Nephron (organoid): Measurements from ENCODE around the gene PXT1.
"Not testable (repeated sequence)": the region's sequence is repeated elsewhere in the genome, so short reads cannot be mapped to it uniquely, and the experiment has no call there.

ENCODE experiments used
- H3K27ac Mint-ChIP-seq, 3 experiments: 2 replicates each; pipeline ENCODE4 v1.8.0; 2020; ENCODE audit warnings: mixed read lengths in 3 of 3, mild to moderate bottlenecking in 2 of 3, moderate library complexity in 1 of 3
- H3K27me3 Mint-ChIP-seq: 2 replicates; pipeline ENCODE4 v1.8.0; 2021; ENCODE audit warnings: low read depth, mild to moderate bottlenecking, moderate library complexity, mixed read lengths
- H3K36me3 Mint-ChIP-seq: 2 replicates; pipeline ENCODE4 v1.8.0; 2020; ENCODE audit warnings: low read depth, mixed read lengths
- H3K4me1 Mint-ChIP-seq: 2 replicates; pipeline ENCODE4 v1.8.0; 2020; ENCODE audit warnings: mixed read lengths
- H3K4me3 Mint-ChIP-seq, 3 experiments: 2 replicates each; pipeline ENCODE4 v1.8.0; 2020; ENCODE audit warnings: mild to moderate bottlenecking in 3 of 3, mixed read lengths in 3 of 3, moderate library complexity in 2 of 3
- H3K9me3 Mint-ChIP-seq: 2 replicates; pipeline ENCODE4 v1.8.0; 2020; ENCODE audit warnings: mixed read lengths
- TF ChIP-seq, protein P1 (sequence below), 3 experiments: fragments of 200-600 bp; sonication (generic); IDR thresholded peaks; one replicate each; pipeline ENCODE4 v1.5.0; 2021; ENCODE audit warnings: antibody characterized with exemption in 3 of 3; ENCODE audit not compliant: unreplicated experiment in 3 of 3

The PXT1 gene

GRCh38 chr6:36459501-36459900, 16.8 kb upstream of the PXT1 start:
- Mint-ChIP-seq H3K36me3 (peaks cover 16% of the 10 kb centered on the region), H3K27ac (no peak overlapping the region), H3K27me3 (no peaks in the 10 kb centered on the region), H3K4me3 (no peak overlapping the region), H3K4me1 (peaks cover 5% of the 10 kb centered on the region), H3K9me3 (no peaks in the 10 kb centered on the region)
- TF ChIP-seq, protein P1, sequence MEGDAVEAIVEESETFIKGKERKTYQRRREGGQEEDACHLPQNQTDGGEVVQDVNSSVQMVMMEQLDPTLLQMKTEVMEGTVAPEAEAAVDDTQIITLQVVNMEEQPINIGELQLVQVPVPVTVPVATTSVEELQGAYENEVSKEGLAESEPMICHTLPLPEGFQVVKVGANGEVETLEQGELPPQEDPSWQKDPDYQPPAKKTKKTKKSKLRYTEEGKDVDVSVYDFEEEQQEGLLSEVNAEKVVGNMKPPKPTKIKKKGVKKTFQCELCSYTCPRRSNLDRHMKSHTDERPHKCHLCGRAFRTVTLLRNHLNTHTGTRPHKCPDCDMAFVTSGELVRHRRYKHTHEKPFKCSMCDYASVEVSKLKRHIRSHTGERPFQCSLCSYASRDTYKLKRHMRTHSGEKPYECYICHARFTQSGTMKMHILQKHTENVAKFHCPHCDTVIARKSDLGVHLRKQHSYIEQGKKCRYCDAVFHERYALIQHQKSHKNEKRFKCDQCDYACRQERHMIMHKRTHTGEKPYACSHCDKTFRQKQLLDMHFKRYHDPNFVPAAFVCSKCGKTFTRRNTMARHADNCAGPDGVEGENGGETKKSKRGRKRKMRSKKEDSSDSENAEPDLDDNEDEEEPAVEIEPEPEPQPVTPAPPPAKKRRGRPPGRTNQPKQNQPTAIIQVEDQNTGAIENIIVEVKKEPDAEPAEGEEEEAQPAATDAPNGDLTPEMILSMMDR (IDR thresholded peaks at IDR 0.05; ENCODE audit: unreplicated experiment in 3 of 3), result no peak

- Mint-ChIP-seq H3K4me1 (peaks cover 5% of the 10 kb centered on the region), H3K4me3 (no peak overlapping the region), H3K36me3 (peaks cover 14% of the 10 kb centered on the region), H3K27ac (no peak overlapping the region), H3K9me3 (no peaks in the 10 kb centered on the region), H3K27me3 (no peaks in the 10 kb centered on the region)
- TF ChIP-seq, protein P1 (IDR thresholded peaks at IDR 0.05; ENCODE audit: unreplicated experiment in 3 of 3), result no peak
Observed at GRCh38 chr6:36455486-36456027, 12.9 kb upstream of the PXT1 start.

DNA sequence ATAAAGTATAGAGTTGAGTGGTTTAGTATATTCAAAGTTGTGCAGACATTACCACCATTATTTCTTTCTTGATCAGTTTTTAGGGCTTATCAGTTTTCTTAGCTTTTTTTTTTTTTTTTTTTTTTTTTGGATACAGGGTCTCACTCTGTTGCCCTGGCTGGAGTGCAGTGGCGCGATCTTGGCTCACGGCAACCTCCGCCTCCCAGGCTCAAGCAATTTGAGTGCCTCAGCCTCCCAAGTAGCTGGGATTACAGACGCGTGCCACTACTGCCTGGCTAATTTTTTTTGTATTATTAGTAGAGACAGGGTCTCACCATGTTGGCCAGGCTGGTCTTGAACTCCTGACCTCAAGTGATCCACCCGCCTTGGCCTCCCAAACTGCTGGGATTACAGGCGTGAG, 10.2 kb upstream of the PXT1 start:
- H3K4me3 Mint-ChIP-seq, H3K27me3 Mint-ChIP-seq, H3K27ac Mint-ChIP-seq, H3K4me1 Mint-ChIP-seq, H3K9me3 Mint-ChIP-seq: not testable (repeated sequence)
- peaks cover 36% of the 10 kb centered on the region for H3K36me3 Mint-ChIP-seq

DNA sequence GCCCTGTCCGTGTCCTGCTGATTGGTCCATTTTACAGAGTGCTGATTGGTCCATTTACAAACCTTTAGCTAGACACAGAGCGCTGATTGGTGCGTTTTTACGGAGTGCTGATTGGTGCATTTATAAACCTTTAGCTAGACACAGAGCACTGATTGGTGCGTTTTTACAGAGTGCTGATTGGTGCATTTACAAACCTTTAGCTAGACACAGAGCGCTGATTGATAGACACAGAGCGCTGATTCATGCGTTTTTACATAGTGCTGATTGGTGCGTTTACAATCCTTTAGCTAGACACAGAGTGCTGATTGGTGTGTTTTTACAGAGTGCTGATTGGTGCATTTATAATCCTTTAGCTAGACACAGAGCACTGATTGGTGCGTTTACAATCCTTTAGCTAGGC, 6.5 kb upstream of the PXT1 start:
- H3K27ac Mint-ChIP-seq, H3K9me3 Mint-ChIP-seq, H3K4me3 Mint-ChIP-seq, H3K27me3 Mint-ChIP-seq: not testable (repeated sequence)
- H3K36me3 Mint-ChIP-seq, result peaks cover 32% of the 10 kb centered on the region
- peaks cover 17% of the 10 kb centered on the region for H3K4me1 Mint-ChIP-seq

GRCh38 chr6:36445621-36446020, 3.0 kb upstream of the PXT1 start:
- Mint-ChIP-seq H3K4me3 (peak overlapping the region; percentile 60 to 86 (median 73)), H3K27me3 (no peaks in the 10 kb centered on the region), H3K9me3 (no peaks in the 10 kb centered on the region), H3K36me3 (peaks cover 23% of the 10 kb centered on the region), H3K4me1 (peaks cover 37% of the 10 kb centered on the region), H3K27ac (peak overlapping the region; percentile 80 to 91 (median 86))
- TF ChIP-seq, protein P1 (IDR thresholded peaks at IDR 0.05; ENCODE audit: unreplicated experiment in 3 of 3), result no peak

DNA sequence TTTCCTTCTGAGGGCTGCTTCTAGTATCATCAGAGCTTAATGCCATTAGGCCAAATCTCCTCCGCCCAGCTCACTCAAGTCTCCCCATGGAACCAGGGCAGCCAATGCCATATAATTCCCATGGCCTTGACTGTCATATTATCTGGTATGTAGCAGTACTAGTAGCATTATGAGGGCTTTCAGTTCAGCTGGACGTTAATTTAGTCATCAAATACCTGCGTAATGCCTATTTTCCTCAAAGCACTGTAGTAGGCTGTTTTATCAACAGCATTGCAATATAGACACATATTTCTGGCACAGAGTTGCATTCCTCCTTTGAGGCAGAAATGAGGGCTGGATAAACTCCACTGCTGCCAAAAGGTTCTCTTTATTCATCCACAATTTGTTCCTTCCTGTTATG, 1.8 kb upstream of the PXT1 start:
- H3K36me3 Mint-ChIP-seq, result peaks cover 17% of the 10 kb centered on the region
- H3K9me3 Mint-ChIP-seq, result no peaks in the 10 kb centered on the region
- peak overlapping the region; percentile 98 to 99 (median 99) for H3K4me3 Mint-ChIP-seq
- peak overlapping the region; percentile 86 to 99 (median 99) for H3K27ac Mint-ChIP-seq
- H3K27me3 Mint-ChIP-seq, result no peaks in the 10 kb centered on the region
- TF ChIP-seq, protein P1 (IDR thresholded peaks at IDR 0.05; ENCODE audit: unreplicated experiment in 3 of 3), result no peak
- peaks cover 37% of the 10 kb centered on the region for H3K4me1 Mint-ChIP-seq
